HepG2 (cell line): ENCODE measurements around the gene CLIC6. TPM values are rescaled to one million over a fixed set of nuclear protein-coding genes. Genes with fewer than 3 reads are reported as not detected.

Experiments used
- ATAC-seq: fragments of 200-7000 bp; cut with Tn5 transposase; 3 replicates; pipeline ENCODE4 v1.9.1; 2020; ENCODE audit warnings: mild to moderate bottlenecking, moderate library complexity
- BruUV-seq: library from RNA; stranded (reverse); fragments of 400-500 nt; replicated peaks from 2 replicates; lab custom pipeline; 2021; lab: Mats Ljungman, UMichigan
- CTCF ChIA-PET: fragments of 300-600 bp; formaldehyde crosslinking; extraction: SDS; loops from one replicate; lab custom pipeline; 2021; ENCODE audit warnings: low total read pairs, inconsistent platforms, low intra/inter-chr PET ratio; lab: Yijun Ruan, JAX
- POLR2A ChIA-PET: fragments of 350-600 bp; sonication (Branson Sonifier 250); formaldehyde crosslinking; loops from one replicate; lab custom pipeline; 2020; ENCODE audit warnings: antibody characterized with exemption, inconsistent platforms; lab: Yijun Ruan, JAX
- DNase-seq: peaks from one replicate; pipeline ENCODE4 v3.0.0-alpha.2; 2015; ENCODE audit warnings: low spot score
- FAIRE-seq: peaks from 3 replicates; lab custom pipeline; 2011; peaks lifted over from hg19 to GRCh38; lab: Jason Lieb, UNC
- H2AFZ ChIP-seq: one replicate; pipeline ENCODE4 v1.6.1; 2011; ENCODE audit warnings: low read length, inconsistent platforms
- H3K27ac ChIP-seq: fragments of 300-600 bp; 3 replicates; pipeline ENCODE4 v1.8.0; 2011; ENCODE audit warnings: mixed run types, mild to moderate bottlenecking, mixed read lengths, low read length, inconsistent platforms; ENCODE audit not compliant: insufficient read depth; ENCODE audit errors: extremely low read length
- H3K27me3 ChIP-seq, 2 experiments: fragments of 200-600 bp in 1 of 2; 2 replicates in 1 of 2; 3 replicates in 1 of 2; pipeline versions ENCODE4 v1.6.0 to v1.8.0; 2011; ENCODE audit warnings: low read length in 2 of 2, mild to moderate bottlenecking in 2 of 2, moderate library complexity in 2 of 2, inconsistent platforms in 1 of 2; ENCODE audit not compliant: insufficient read depth in 2 of 2, control insufficient read depth in 1 of 2
- H3K36me3 ChIP-seq, 2 experiments: fragments of 200-600 bp in 1 of 2; replicated peaks in 1 of 2; 2 replicates in 1 of 2; 3 replicates in 1 of 2; pipeline versions ENCODE4 v1.5.1 to v1.8.0; 2011; ENCODE audit warnings: low read length in 2 of 2, inconsistent platforms in 1 of 2; ENCODE audit not compliant: insufficient read depth in 2 of 2, control insufficient read depth in 1 of 2
- H3K4me1 ChIP-seq: 2 replicates; pipeline ENCODE4 v1.5.1; 2012; ENCODE audit warnings: low read length, inconsistent platforms; ENCODE audit not compliant: insufficient read depth
- H3K4me2 ChIP-seq: 2 replicates; pipeline ENCODE4 v1.6.0; 2011; ENCODE audit warnings: low read depth, low read length, inconsistent platforms
- H3K4me3 ChIP-seq, 3 experiments: fragments of 200-600 bp in 1 of 3; sonication (generic), shearing (Covaris generic) in 1 of 3; replicated peaks in 1 of 3; 2 replicates each; pipeline ENCODE4 v1.5.1; 2011 to 2016; ENCODE audit warnings: low read length in 3 of 3, inconsistent platforms in 2 of 3, low read depth in 2 of 3, mild to moderate bottlenecking in 2 of 3, control low read depth in 1 of 3, mixed read lengths in 1 of 3; ENCODE audit not compliant: insufficient read depth in 1 of 3
- H3K79me2 ChIP-seq: one replicate; pipeline ENCODE4 v1.6.1; 2011; ENCODE audit warnings: low read length, inconsistent platforms; ENCODE audit not compliant: insufficient read depth
- H3K9ac ChIP-seq: 2 replicates; pipeline ENCODE4 v1.6.0; 2011; ENCODE audit warnings: mild to moderate bottlenecking, low read depth, low read length, inconsistent platforms; ENCODE audit not compliant: insufficient read depth
- H3K9me3 ChIP-seq: 2 replicates; pipeline ENCODE4 v1.5.1; 2012; ENCODE audit warnings: mild to moderate bottlenecking, low read length
- H4K20me1 ChIP-seq: 2 replicates; pipeline ENCODE4 v1.6.0; 2011; ENCODE audit warnings: inconsistent platforms, mild to moderate bottlenecking, low read length, moderate library complexity; ENCODE audit not compliant: insufficient read depth
- DZIP1 ChIP-seq: sonication (generic); formaldehyde crosslinking; IDR thresholded peaks from 2 replicates; pipeline ENCODE4 v1.5.0; 2020; ENCODE audit warnings: mild to moderate bottlenecking, missing genetic modification reagents
- HNF4G ChIP-seq, 2 experiments: sonication (generic) in 1 of 2; formaldehyde crosslinking in 1 of 2; IDR thresholded peaks; 2 replicates each; pipeline versions ENCODE4 v1.4.0 to v1.6.1; 2011 to 2020; ENCODE audit warnings: borderline replicate concordance in 2 of 2, low read depth in 2 of 2, mild to moderate bottlenecking in 2 of 2, low read length in 1 of 2, missing genetic modification reagents in 1 of 2, moderate library complexity in 1 of 2
- IKZF4 ChIP-seq: sonication (generic); formaldehyde crosslinking; IDR thresholded peaks from 2 replicates; pipeline ENCODE4 v1.5.1; 2020; ENCODE audit warnings: borderline replicate concordance, mild to moderate bottlenecking, low read depth, missing genetic modification reagents; ENCODE audit errors: not compliant biosample characterization
- PRDM4 ChIP-seq: sonication (generic); formaldehyde crosslinking; IDR thresholded peaks from 2 replicates; pipeline ENCODE4 v1.9.0; 2021; ENCODE audit warnings: missing genetic modification reagents, borderline replicate concordance
- REST ChIP-seq, 2 experiments: IDR thresholded peaks; 2 replicates each; pipeline ENCODE4 v1.6.1; 2011 to 2012; ENCODE audit warnings: low read length in 2 of 2, borderline replicate concordance in 1 of 2, low read depth in 1 of 2, mild to moderate bottlenecking in 1 of 2, moderate library complexity in 1 of 2
- STAT5B ChIP-seq: sonication (generic); formaldehyde crosslinking; IDR thresholded peaks from 2 replicates; pipeline ENCODE4 v1.4.0; 2020; ENCODE audit warnings: missing genetic modification reagents
- ZFP36L2 ChIP-seq: sonication (generic); formaldehyde crosslinking; IDR thresholded peaks from 2 replicates; pipeline ENCODE4 v1.4.0; 2020; ENCODE audit warnings: missing genetic modification reagents
- ZFYVE20 ChIP-seq: sonication (generic); formaldehyde crosslinking; IDR thresholded peaks from 2 replicates; pipeline ENCODE4 v1.8.0; 2023; ENCODE audit warnings: low read depth, mild to moderate bottlenecking, moderate library complexity, missing genetic modification reagents, borderline replicate concordance
- ZKSCAN8 ChIP-seq: IDR thresholded peaks from 2 replicates; pipeline ENCODE4 v1.6.1; 2016; ENCODE audit warnings: borderline replicate concordance, missing genetic modification reagents, missing compliant biosample characterization
- ZNF256 ChIP-seq: sonication (generic); formaldehyde crosslinking; conservative IDR thresholded peaks from 2 replicates; pipeline ENCODE4 v1.4.0; 2020; ENCODE audit warnings: missing genetic modification reagents
- ZNF281 ChIP-seq: sonication (generic); formaldehyde crosslinking; IDR thresholded peaks from 2 replicates; pipeline ENCODE4 v1.4.0; 2020; ENCODE audit warnings: missing genetic modification reagents, borderline replicate concordance
- WGBS: methylation state at CpG from one replicate; pipeline ENCODE4 v1.1.6; 2017; ENCODE audit warnings: low lambda C conversion rate; 5-methylcytosine and 5-hydroxymethylcytosine counted together
- in situ Hi-C: cut with HindIII; loops from 2 replicates; pipeline ENCODE4 v1.10.0; 2017; ENCODE audit warnings: low pct_unique_long_range_greater_than_20kb; ENCODE audit not compliant: extremely low pct_ligation_motif_present
- intact Hi-C: fragments of 100-400 bp; cut with micrococcal nuclease; formaldehyde crosslinking; loops from one replicate; pipeline ENCODE4 v1.10.0; 2022; ENCODE audit not compliant: unreplicated experiment
- polyA plus RNA-seq, 8 experiments: library from polyadenylated mRNA; depleted of rRNA in 3 of 8; stranded (reverse) in 7 of 8; unstranded in 1 of 8; fragments of >200 nt; fragmentation: Illumina TruSeq in 4 of 8; extraction: Trizol in 4 of 8; gene quantifications; 2 replicates each; pipeline versions ENCODE4 v1.2.1 to v1.2.3, GENCODE V29; 2011 to 2016; ENCODE audit warnings: low read depth in 4 of 8, missing spikeins in 1 of 8, mixed read lengths in 1 of 8; ENCODE audit not compliant: insufficient read depth in 1 of 8
- total RNA-seq, 5 experiments: library from RNA; depleted of rRNA; stranded (reverse); fragments of >200 nt; fragmentation: Illumina TruSeq; extraction: Trizol; gene quantifications; 2 replicates each; pipeline ENCODE4 v1.2.3, GENCODE V29; 2016; ENCODE audit warnings: low read depth in 1 of 5

The CLIC6 gene
- total and polyA plus RNA-seq, 2 of the 13 experiments (the other 11 are each of a cell fraction or from before 2014, with no cell fraction given), result not detected

GRCh38 chr21:34734696-34735095, 65.9 kb downstream of the CLIC6 start:
- no peaks in the 10 kb centered on the region for H4K20me1 ChIP-seq
- H3K36me3 ChIP-seq, result no peaks in the 10 kb centered on the region
- no peak overlapping the region for H3K9ac ChIP-seq
- in situ Hi-C loops, result loop anchor here (25.0 kb wide), 1 partner anchor 678 kb away; no protein-coding TSS in a partner anchor
- no TSS peak for BruUV-seq
- ATAC-seq, result no peak
- no peak overlapping the region for H3K27ac ChIP-seq
- ChIA-PET CTCF (no interaction called here), POLR2A (interaction anchor here (1.2 kb wide), 1 partner anchor 83 kb away, joined by 3 read pairs; no protein-coding TSS in a partner anchor)
- no peaks in the 10 kb centered on the region for H3K79me2 ChIP-seq
- WGBS, result 39% methylated on average over 6 of the region's 7 CpGs
- H2AFZ ChIP-seq, result no peak overlapping the region
- H3K9me3 ChIP-seq, result no peaks in the 10 kb centered on the region
- no peak overlapping the region for H3K4me3 ChIP-seq
- H3K27me3 ChIP-seq, result peaks cover 0 to 25% of the 10 kb centered on the region in 2 experiments; a peak in 1 of 5 replicates
- no peak for FAIRE-seq
- H3K4me2 ChIP-seq, result no peak overlapping the region
- H3K4me1 ChIP-seq, result peaks cover 20% of the 10 kb centered on the region
- no peak for DNase-seq
- intact Hi-C loops, result no loop called here
- TF ChIP-seq PRDM4 (CRISPR knock-in tag) (no peak), DZIP1 (CRISPR knock-in tag) (no peak), ZFP36L2 (CRISPR knock-in tag) (no peak), ZNF281 (CRISPR knock-in tag) (no peak), HNF4G (IDR thresholded peaks at IDR 0.05; ENCODE audit: borderline replicate concordance, low read depth, low read length) (no peak), HNF4G (CRISPR knock-in tag; IDR thresholded peaks at IDR 0.05; ENCODE audit: borderline replicate concordance, low read depth) (no peak), ZKSCAN8 (CRISPR knock-in tag) (no peak), STAT5B (no peak), ZNF256 (CRISPR knock-in tag) (no peak), IKZF4 (CRISPR knock-in tag) (no peak), REST (IDR thresholded peaks at IDR 0.05; ENCODE audit: borderline replicate concordance in 1 of 2, low read depth in 1 of 2, low read length in 2 of 2) (no peak), ZFYVE20 (CRISPR knock-in tag) (no peak)
